K562 (cell line): ENCODE results near the gene CHST13. TPM values are rescaled to one million over a fixed set of nuclear protein-coding genes. Genes with fewer than 3 reads are reported as not detected.

Experiments used
- ATAC-seq: fragments of 200-7000 bp; cut with Tn5 transposase; 3 replicates; pipeline ENCODE4 v1.9.1; 2020; ENCODE audit warnings: moderate library complexity
- BruUV-seq: library from RNA; stranded (reverse); fragments of 400-500 nt; replicated peaks from 2 replicates; lab custom pipeline; 2021; lab: Mats Ljungman, UMichigan
- CTCF ChIA-PET: fragments of 300-600 bp; formaldehyde crosslinking; extraction: SDS; loops from one replicate; lab custom pipeline; 2021; ENCODE audit warnings: low intra/inter-chr PET ratio; lab: Yijun Ruan, JAX
- POLR2A ChIA-PET: fragments of 300-600, 350-650 bp; sonication (Branson Sonifier 250); formaldehyde crosslinking; extraction: SDS; loops from one replicate; lab custom pipeline; 2021; ENCODE audit warnings: antibody characterized with exemption, inconsistent platforms; lab: Yijun Ruan, JAX
- DNase-seq, 4 experiments: peaks; one replicate each; pipeline versions ENCODE4 v3.0.0 to v3.0.0-alpha.2; 2011 to 2018; ENCODE audit warnings: low spot score in 3 of 4, mixed read lengths in 3 of 4; ENCODE audit errors: extremely low read depth in 1 of 4
- FAIRE-seq: peaks from 2 replicates; lab custom pipeline; 2011; peaks lifted over from hg19 to GRCh38; lab: Jason Lieb, UNC
- H2AFZ ChIP-seq: 2 replicates; pipeline ENCODE4 v1.6.0; 2011; ENCODE audit warnings: low read depth, low read length, control low read depth, inconsistent platforms
- H3K27ac ChIP-seq: fragments of 200-600 bp; 3 replicates; pipeline ENCODE4 v1.8.0; 2011; ENCODE audit warnings: low read depth, mild to moderate bottlenecking, control low read depth, inconsistent platforms, low read length, moderate library complexity, mixed read lengths; ENCODE audit errors: extremely low read depth
- H3K27me3 ChIP-seq, 2 experiments: fragments of 300-600 bp in 1 of 2; 2 replicates in 1 of 2; 3 replicates in 1 of 2; pipeline versions ENCODE4 v1.6.0 to v1.8.0; 2011; ENCODE audit warnings: inconsistent platforms in 2 of 2, low read length in 2 of 2, mild to moderate bottlenecking in 1 of 2, mixed read lengths in 1 of 2, moderate library complexity in 1 of 2; ENCODE audit not compliant: control insufficient read depth in 2 of 2, insufficient read depth in 2 of 2
- H3K36me3 ChIP-seq: fragments of 300-600 bp; 3 replicates; pipeline ENCODE4 v1.8.0; 2011; ENCODE audit warnings: mild to moderate bottlenecking, low read length, inconsistent platforms; ENCODE audit not compliant: control insufficient read depth, insufficient read depth
- H3K4me1 ChIP-seq, 2 experiments: fragments of 200-600 bp in 1 of 2; replicated peaks in 1 of 2; 2 replicates in 1 of 2; 3 replicates in 1 of 2; pipeline versions ENCODE4 v1.5.1 to v1.8.0; 2011; ENCODE audit warnings: inconsistent platforms in 2 of 2, low read length in 2 of 2, mild to moderate bottlenecking in 1 of 2, mixed read lengths in 1 of 2, moderate library complexity in 1 of 2; ENCODE audit not compliant: control insufficient read depth in 2 of 2, insufficient read depth in 2 of 2
- H3K4me2 ChIP-seq: 2 replicates; pipeline ENCODE4 v1.6.1; 2011; ENCODE audit warnings: low read length, control low read depth, inconsistent platforms, mixed read lengths; ENCODE audit not compliant: insufficient read depth
- H3K4me3 ChIP-seq: fragments of 200-600 bp; sonication (generic), shearing (Covaris generic); 2 replicates; pipeline ENCODE4 v1.5.1; 2016; ENCODE audit warnings: control low read depth, inconsistent platforms
- H3K79me2 ChIP-seq: fragments of 200-600 bp; 3 replicates; pipeline ENCODE4 v1.8.0; 2011; ENCODE audit warnings: low read length, inconsistent platforms; ENCODE audit not compliant: control insufficient read depth, insufficient read depth
- H3K9ac ChIP-seq, 2 experiments: 2 replicates each; pipeline versions ENCODE4 v1.6.0 to v1.6.1; 2011; ENCODE audit warnings: low read depth in 2 of 2, low read length in 2 of 2, control low read depth in 1 of 2, inconsistent platforms in 1 of 2, mild to moderate bottlenecking in 1 of 2, mixed read lengths in 1 of 2; ENCODE audit not compliant: insufficient read depth in 1 of 2
- H3K9me1 ChIP-seq: one replicate; pipeline ENCODE4 v1.6.0; 2011; ENCODE audit warnings: inconsistent platforms, mild to moderate bottlenecking, low read length, moderate library complexity; ENCODE audit not compliant: control insufficient read depth, insufficient read depth
- H3K9me3 ChIP-seq: replicated peaks from 2 replicates; pipeline ENCODE4 v1.5.1; 2011; ENCODE audit warnings: low read depth, low read length, inconsistent platforms; ENCODE audit not compliant: control insufficient read depth, insufficient read depth
- H4K20me1 ChIP-seq: replicated peaks from 2 replicates; pipeline ENCODE4 v1.6.1; 2011; ENCODE audit warnings: low read length, inconsistent platforms, mixed read lengths; ENCODE audit not compliant: control insufficient read depth, insufficient read depth
- BRCA1 ChIP-seq, 2 experiments: fragments of 450-650 bp in 1 of 2; sonication (generic) in 1 of 2; formaldehyde crosslinking in 1 of 2; IDR thresholded peaks; 2 replicates each; pipeline versions ENCODE4 v1.5.0 to v1.6.1; 2017 to 2020; ENCODE audit warnings: mild to moderate bottlenecking in 1 of 2, missing genetic modification reagents in 1 of 2
- EHMT2 ChIP-seq: fragments of 450-650 bp; IDR thresholded peaks from 2 replicates; pipeline ENCODE4 v1.6.1; 2018; ENCODE audit warnings: antibody characterized with exemption
- HMG20A ChIP-seq: fragments of 450-650 bp; formaldehyde crosslinking; conservative IDR thresholded peaks from 2 replicates; pipeline ENCODE4 v1.4.0; 2020; ENCODE audit warnings: mild to moderate bottlenecking, mixed read lengths
- ID3 ChIP-seq, 2 experiments: fragments of 250-450 bp in 1 of 2; fragments of 450-650 bp in 1 of 2; sonication (Bioruptor Pico) in 1 of 2; IDR thresholded peaks; 2 replicates each; pipeline versions ENCODE4 v1.6.1 to v1.8.0; 2016 to 2021; ENCODE audit warnings: mild to moderate bottlenecking in 2 of 2, moderate library complexity in 2 of 2, missing compliant biosample characterization in 1 of 2, missing genetic modification characterization in 1 of 2
- LEF1 ChIP-seq: fragments of 450-650 bp; IDR thresholded peaks from 2 replicates; pipeline ENCODE4 v1.6.1; 2016; ENCODE audit warnings: mild to moderate bottlenecking
- MCM2 ChIP-seq: fragments of 450-650 bp; IDR thresholded peaks from 2 replicates; pipeline ENCODE4 v1.6.1; 2017; ENCODE audit warnings: low read depth, mild to moderate bottlenecking
- MLX ChIP-seq, 2 experiments: fragments of 450-650 bp in 1 of 2; sonication (generic) in 1 of 2; formaldehyde crosslinking; conservative IDR thresholded peaks; 2 replicates each; pipeline versions ENCODE4 v1.4.0 to v1.8.1; 2020 to 2022; ENCODE audit warnings: mild to moderate bottlenecking in 1 of 2, missing genetic modification reagents in 1 of 2
- NCOA2 ChIP-seq, 2 experiments: fragments of 450-650 bp; IDR thresholded peaks; 2 replicates each; pipeline ENCODE4 v1.6.1; 2018; ENCODE audit warnings: mild to moderate bottlenecking in 2 of 2, moderate library complexity in 1 of 2; ENCODE audit not compliant: partially characterized antibody in 2 of 2
- POLR2B ChIP-seq: fragments of 450-650 bp; IDR thresholded peaks from 2 replicates; pipeline ENCODE4 v1.6.1; 2018; ENCODE audit warnings: low read depth; ENCODE audit not compliant: partially characterized antibody
- YY1 ChIP-seq, 3 experiments: IDR thresholded peaks; 2 replicates each; pipeline ENCODE4 v1.6.1; 2011; ENCODE audit warnings: low read length in 2 of 3, mild to moderate bottlenecking in 2 of 3, moderate library complexity in 2 of 3, borderline replicate concordance in 1 of 3, control low read depth in 1 of 3, low read depth in 1 of 3; ENCODE audit not compliant: insufficient read depth in 3 of 3, insufficient replicate concordance in 2 of 3, control insufficient read depth in 1 of 3, insufficient read length in 1 of 3; ENCODE audit errors: extremely low read depth in 1 of 3
- ZNF23 ChIP-seq: fragments of 250-450 bp; sonication (Bioruptor Pico); IDR thresholded peaks from 2 replicates; pipeline ENCODE4 v1.4.0; 2020; ENCODE audit warnings: mild to moderate bottlenecking
- ZSCAN32 ChIP-seq: fragments of 450-650 bp; formaldehyde crosslinking; IDR thresholded peaks from 2 replicates; pipeline ENCODE4 v1.4.0; 2020; ENCODE audit warnings: mild to moderate bottlenecking, moderate library complexity
- WGBS: fragments of 100-300 bp; shearing (Covaris generic); methylation state at CpG from one replicate; pipeline ENCODE4 v1.1.6; 2016; ENCODE audit warnings: low coverage, mixed read lengths; ENCODE audit not compliant: insufficient coverage; ENCODE audit errors: missing lambda C conversion rate; 5-methylcytosine and 5-hydroxymethylcytosine counted together
- in situ Hi-C: fragments of 300-500 bp; cut with MboI; formaldehyde crosslinking; loops from 4 replicates; pipeline ENCODE4 v1.15.0; 2018; ENCODE audit warnings: inconsistent platforms, mixed read lengths
- intact Hi-C: fragments of 100-400 bp; cut with micrococcal nuclease; formaldehyde crosslinking; loops from 2 replicates; pipeline ENCODE4 v1.14.2; 2022
- polyA plus RNA-seq, 8 experiments: library from polyadenylated mRNA; depleted of rRNA in 4 of 8; stranded (reverse) in 5 of 8; unstranded in 3 of 8; fragments of >200 nt; fragmentation: Nextera tagmentation in 2 of 8; fragmentation: Illumina TruSeq in 1 of 8; extraction: Ambion mirVana in 2 of 8; extraction: Trizol in 1 of 8; gene quantifications; 2 replicates each; pipeline versions ENCODE4 v1.2.1 to v1.2.3, GENCODE V29; 2011 to 2014; ENCODE audit warnings: inconsistent platforms in 1 of 8, missing spikeins in 1 of 8
- total RNA-seq, 7 experiments: library from RNA; depleted of rRNA in 6 of 7; stranded (reverse); fragments of >200 nt in 6 of 7; fragmentation: Illumina TruSeq in 2 of 7; extraction: Trizol in 2 of 7; gene quantifications; 2 replicates each; pipeline versions ENCODE4 v1.2.1 to v1.2.3, GENCODE V29; 2011 to 2021; ENCODE audit warnings: low replicate concordance in 1 of 7

The CHST13 gene
- total and polyA plus RNA-seq, 9 of the 15 experiments (the other 6 are each of a cell fraction or from before 2014, with no cell fraction given) = not detected

GRCh38 chr3:126528800-126529541 is 5.0 kb downstream of the CHST13 start:
- CTCF ChIA-PET = no interaction called here
- 8% methylated on average over 12 of the region's 14 CpGs for WGBS
- POLR2A ChIA-PET = interaction anchor here (0.7 kb wide), 1 partner anchor 9 kb away, joined by 3 read pairs; no protein-coding TSS in a partner anchor
- H3K4me3 ChIP-seq = no peak overlapping the region
- no peaks in the 10 kb centered on the region; the same call in 1 of the 2 replicates for H4K20me1 ChIP-seq
- H3K9me1 ChIP-seq = no peaks in the 10 kb centered on the region
- no peak for TF ChIP-seq ZSCAN32 (CRISPR knock-in tag)
- no peak for TF ChIP-seq NCOA2 (IDR thresholded peaks at IDR 0.05; ENCODE audit: partially characterized antibody in 2 of 2)
- TF ChIP-seq LEF1 = no peak
- no peak for TF ChIP-seq MLX (CRISPR knock-in tag; conservative IDR thresholded peaks at IDR 0.05)
- no peak for TF ChIP-seq ID3 (CRISPR knock-in tag; IDR thresholded peaks at IDR 0.05)
- TF ChIP-seq ID3 (tag; IDR thresholded peaks at IDR 0.05) = no peak
- TF ChIP-seq BRCA1 (IDR thresholded peaks at IDR 0.05) = no peak
- TF ChIP-seq BRCA1 (CRISPR knock-in tag; IDR thresholded peaks at IDR 0.05) = no peak
- no peak for TF ChIP-seq EHMT2
- no peak for TF ChIP-seq ZNF23 (CRISPR knock-in tag)
- no peak for TF ChIP-seq POLR2B
- no peak for TF ChIP-seq YY1 (IDR thresholded peaks at IDR 0.05; ENCODE audit: borderline replicate concordance in 1 of 3, control insufficient read depth in 1 of 3, extremely low read depth in 1 of 3, insufficient read depth in 3 of 3, insufficient read length in 1 of 3, insufficient replicate concordance in 2 of 3, low read depth in 1 of 3, low read length in 2 of 3)
- TF ChIP-seq MCM2 = no peak
- TF ChIP-seq HMG20A (CRISPR knock-in tag) = no peak
- in situ Hi-C loops = no loop called here
- intact Hi-C loops = loop anchor here (10.0 kb wide), 2 partner anchors 136 to 216 kb away; no protein-coding TSS in a partner anchor
- H2AFZ ChIP-seq = no peak overlapping the region
- peaks cover 0 to 9% of the 10 kb centered on the region in 2 experiments; a peak in 2 of 5 replicates for H3K4me1 ChIP-seq
- no peaks in the 10 kb centered on the region for H3K9me3 ChIP-seq
- H3K79me2 ChIP-seq = no peaks in the 10 kb centered on the region
- no peak overlapping the region for H3K27ac ChIP-seq
- H3K27me3 ChIP-seq = peaks cover 0 to 4% of the 10 kb centered on the region in 2 experiments; a peak in 1 of 5 replicates
- no peak overlapping the region for H3K9ac ChIP-seq
- no peak for ATAC-seq
- BruUV-seq = no TSS peak
- H3K4me2 ChIP-seq = no peak overlapping the region
- no peak for DNase-seq
- FAIRE-seq = no peak
- H3K36me3 ChIP-seq = no peaks in the 10 kb centered on the region
